Measurements from ENCODE around the gene SH2B2.

GRCh38 chr7:102253066-102253972 is 33.3 kb upstream of the SH2B2 start:
- no peak for TF ChIP-seq CTCF (conservative IDR thresholded peaks at IDR 0.05)
- TF ChIP-seq EZH2 (IDR thresholded peaks at IDR 0.05; ENCODE audit: low read depth) = no peak

Measured in PC-9 (cell line).